Measurements from ENCODE around the gene SORCS2. TPM values are rescaled to one million over a fixed set of nuclear protein-coding genes. Genes with fewer than 3 reads are reported as not detected.

The SORCS2 gene
- polyA plus RNA-seq, 4 donors: 6.7 to 9.8 (median 8.7) TPM

- DNase-seq (ENCODE audit: low read depth in 4 of 4, low spot score in 3 of 4): no peak
Measured at GRCh38 chr4:7660176-7661039, 468.1 kb downstream of the SORCS2 start.

- no peak for DNase-seq (ENCODE audit: low read depth in 4 of 4, low spot score in 3 of 4)
Measured at GRCh38 chr4:7661066-7661748, 468.9 kb downstream of the SORCS2 start.

DNA sequence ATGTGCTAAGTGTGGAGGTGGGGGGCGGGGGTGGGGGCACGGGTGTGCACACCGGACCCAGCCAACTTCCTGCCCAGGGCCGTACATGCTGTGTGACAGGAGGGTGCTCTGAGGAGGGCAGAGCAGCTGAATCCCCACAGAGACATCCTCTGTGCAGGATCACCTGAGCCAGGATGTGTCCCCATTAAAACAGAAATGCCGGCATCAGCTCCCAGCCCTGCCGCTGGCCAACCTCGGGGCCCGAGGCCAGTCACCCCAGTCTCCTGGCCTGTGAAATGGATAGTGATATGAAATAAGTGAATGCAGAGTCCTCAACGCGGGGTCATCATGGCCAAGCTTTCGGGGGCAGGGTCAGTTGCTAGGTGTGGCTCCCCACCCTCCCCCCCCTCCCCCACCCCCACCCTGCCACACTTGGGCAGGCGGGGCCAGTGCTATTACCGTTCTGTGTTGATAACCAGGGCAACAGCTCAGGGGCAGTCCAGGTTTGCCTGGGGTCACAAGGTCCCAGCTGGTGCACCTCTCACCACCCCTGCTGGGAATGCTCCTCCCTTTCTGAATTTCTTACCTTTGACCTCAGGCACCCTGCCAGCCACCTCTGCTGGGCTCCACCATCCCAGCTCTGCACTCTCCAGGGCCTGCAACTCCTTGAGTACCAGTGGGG, 469.6 kb downstream of the SORCS2 start:
- no peak for DNase-seq (ENCODE audit: low read depth in 4 of 4, low spot score in 3 of 4)

- DNase-seq (ENCODE audit: low read depth in 4 of 4, low spot score in 3 of 4): no peak
Measured at GRCh38 chr4:7662507-7662846, 470.1 kb downstream of the SORCS2 start.

- DNase-seq (ENCODE audit: low read depth in 4 of 4, low spot score in 3 of 4): no peak
Measured at GRCh38 chr4:7663075-7663541, 470.8 kb downstream of the SORCS2 start.

- DNase-seq (ENCODE audit: low read depth in 4 of 4, low spot score in 3 of 4): no peak
Measured at GRCh38 chr4:7664106-7664505, 471.8 kb downstream of the SORCS2 start.

DNA sequence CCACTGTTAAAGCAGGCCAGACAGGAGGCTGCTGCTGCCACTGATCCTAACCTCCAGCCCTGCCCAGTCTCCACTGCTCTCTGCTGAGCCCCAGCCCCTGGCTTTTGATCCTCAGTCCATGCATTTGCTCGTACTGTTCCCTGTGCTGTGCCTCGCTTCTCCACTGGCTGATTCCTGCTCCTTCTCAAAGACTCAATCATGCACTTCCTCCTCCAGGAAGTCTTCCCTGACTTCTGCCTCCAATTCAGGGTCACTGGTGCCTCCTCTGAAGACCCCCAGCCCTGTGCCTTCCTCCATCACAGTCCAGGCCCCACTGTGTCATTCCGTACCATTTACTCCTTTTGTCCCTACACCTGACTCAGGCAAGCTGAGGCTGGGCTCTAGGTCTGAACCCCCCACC, 473.0 kb downstream of the SORCS2 start:
- no peak for DNase-seq (ENCODE audit: low read depth in 4 of 4, low spot score in 3 of 4)

GRCh38 chr4:7666011-7666410, 473.7 kb downstream of the SORCS2 start:
- DNase-seq (ENCODE audit: low read depth in 4 of 4, low spot score in 3 of 4): no peak

DNA sequence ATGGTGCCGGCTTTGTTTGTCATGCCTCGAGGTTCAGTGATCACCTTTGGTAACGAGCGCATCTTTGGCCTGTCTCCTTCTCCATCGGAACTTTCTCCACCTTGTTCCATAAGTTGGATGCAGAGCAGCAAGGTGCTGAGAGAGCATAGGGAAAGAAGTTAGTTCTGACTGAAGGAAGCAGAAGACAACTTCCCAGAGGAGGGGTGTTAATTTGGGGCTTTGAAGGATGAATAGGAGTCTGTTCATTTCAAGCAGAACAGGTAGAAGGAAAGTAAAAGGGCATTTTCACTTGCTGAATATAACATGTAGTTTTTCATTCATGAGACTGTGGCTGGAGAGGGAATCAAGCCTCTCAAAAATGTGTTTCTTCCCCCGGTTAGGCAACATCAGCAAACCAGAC, 474.4 kb downstream of the SORCS2 start:
- DNase-seq (ENCODE audit: low read depth in 4 of 4, low spot score in 3 of 4): no peak

DNA sequence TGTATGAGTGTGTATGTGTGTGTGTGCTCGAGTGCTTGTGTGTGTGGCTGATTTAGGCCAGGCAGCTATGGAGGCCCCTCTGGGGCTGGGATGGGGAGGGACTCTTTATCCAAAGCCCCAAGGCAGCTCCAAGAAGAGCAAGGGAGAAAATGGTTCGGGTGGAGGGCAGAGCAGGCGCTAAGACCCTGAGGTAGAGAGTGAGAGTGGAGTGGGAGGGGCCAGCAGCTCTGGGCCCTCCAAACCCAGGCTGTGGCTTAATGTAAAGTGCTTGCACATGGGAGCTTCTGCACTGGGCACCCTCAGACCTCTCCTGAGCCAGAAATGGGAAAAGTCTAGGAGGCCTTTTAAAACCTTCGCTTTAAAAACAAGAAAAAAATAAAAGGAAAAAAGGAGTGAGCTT, 475.9 kb downstream of the SORCS2 start:
- no peak for DNase-seq (ENCODE audit: low read depth in 4 of 4, low spot score in 3 of 4)

DNA sequence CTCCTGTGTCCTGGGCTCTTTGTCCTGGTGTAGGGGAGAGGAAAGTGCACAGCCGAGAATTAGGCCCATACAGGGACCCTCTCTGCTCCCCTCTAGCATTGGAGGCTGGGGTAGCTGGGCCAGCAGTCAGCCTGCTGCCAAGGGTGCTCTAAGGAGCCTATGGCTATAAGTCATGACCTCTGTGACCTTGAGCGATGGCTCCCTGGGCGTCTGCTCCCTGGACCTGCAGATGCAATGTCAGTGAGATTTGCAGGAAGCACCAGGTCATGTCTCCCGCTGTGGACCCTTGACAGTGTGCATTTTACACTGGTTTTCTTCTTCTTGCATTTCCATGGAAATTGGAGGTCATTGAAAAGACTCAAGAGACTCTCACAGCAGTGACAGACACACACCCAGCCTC, 476.5 kb downstream of the SORCS2 start:
- no peak for DNase-seq (ENCODE audit: low read depth in 4 of 4, low spot score in 3 of 4)

DNA sequence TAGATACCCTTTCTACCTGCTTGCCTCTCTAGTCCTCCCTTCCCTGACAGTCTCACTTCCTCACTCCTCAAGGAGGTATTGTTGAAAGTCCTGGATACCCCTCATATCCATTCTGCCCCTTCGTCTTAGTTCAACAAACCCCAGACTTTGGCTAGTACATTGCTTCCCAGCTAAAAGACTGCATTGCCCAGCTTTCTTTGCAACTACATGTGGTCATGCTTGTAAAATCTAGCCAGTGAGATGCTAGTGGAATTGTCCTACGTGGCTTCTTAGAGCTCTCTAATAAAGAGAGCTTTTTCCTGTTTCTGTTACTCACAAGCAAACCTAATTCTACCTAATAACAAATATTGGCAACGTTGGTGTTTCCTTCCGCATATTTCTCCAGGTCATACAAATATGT, 480.3 kb downstream of the SORCS2 start:
- DNase-seq (ENCODE audit: low read depth in 4 of 4, low spot score in 3 of 4): no peak

DNA sequence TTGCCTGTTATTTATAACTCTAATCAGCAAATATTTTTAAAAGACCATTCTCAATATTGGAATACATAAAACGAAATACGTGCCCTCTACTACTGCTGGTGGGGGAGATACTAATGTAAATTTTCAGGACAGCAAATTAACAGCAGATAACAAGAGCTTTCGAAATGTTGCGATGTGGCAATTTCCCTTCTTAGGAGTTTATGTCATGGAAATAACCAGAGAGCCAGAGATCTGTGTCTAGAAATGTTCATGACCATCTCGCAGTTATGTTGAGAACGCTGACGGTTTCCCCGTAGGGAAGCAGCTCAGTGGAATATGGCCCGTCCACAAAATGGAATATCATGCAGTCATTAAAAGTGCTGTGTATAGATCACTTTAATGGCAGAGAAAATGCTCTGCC, 480.8 kb downstream of the SORCS2 start:
- no peak for DNase-seq (ENCODE audit: low read depth in 4 of 4, low spot score in 3 of 4)

DNA sequence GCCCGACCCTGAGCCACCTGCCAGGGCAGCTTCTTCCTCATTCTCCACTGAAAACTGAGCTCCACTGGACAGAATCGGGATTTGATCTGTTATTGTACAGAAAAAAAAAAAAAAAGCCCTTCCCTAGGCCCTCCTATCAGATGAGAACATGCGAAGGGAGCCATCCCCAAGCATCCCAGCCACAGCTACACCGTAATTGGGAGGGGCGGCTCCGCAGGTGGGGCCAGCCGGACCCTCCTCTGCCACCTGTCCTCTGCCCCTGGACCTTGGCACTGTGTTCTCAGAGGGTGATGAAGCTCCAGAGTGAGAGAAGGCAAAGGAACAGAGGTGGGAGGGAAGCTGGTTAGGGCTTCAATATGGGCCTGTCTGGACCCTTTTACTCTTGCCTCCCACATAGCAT, 482.4 kb downstream of the SORCS2 start:
- DNase-seq (ENCODE audit: low read depth in 4 of 4, low spot score in 3 of 4): no peak

DNA sequence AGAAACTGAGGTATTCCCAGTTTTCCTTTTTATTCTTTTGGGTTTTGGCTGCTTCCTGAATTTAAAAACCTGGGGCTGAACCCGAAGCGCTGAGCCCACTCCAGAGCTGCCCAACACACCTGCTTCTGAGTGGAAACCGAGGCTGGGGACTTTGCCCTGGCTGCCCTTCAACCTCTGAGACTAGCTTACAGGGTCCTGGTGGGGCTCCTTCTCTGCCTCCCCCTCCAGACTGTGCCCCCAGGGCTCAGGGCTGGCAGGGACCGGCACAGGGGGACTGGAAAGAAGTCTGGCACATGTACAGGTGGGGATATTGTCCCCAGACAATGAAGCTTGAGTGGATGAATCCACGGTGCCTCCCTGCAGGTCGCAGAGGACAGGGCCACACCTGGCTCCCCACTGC, 482.8 kb downstream of the SORCS2 start:
- DNase-seq (ENCODE audit: low read depth in 4 of 4, low spot score in 3 of 4): no peak

DNA sequence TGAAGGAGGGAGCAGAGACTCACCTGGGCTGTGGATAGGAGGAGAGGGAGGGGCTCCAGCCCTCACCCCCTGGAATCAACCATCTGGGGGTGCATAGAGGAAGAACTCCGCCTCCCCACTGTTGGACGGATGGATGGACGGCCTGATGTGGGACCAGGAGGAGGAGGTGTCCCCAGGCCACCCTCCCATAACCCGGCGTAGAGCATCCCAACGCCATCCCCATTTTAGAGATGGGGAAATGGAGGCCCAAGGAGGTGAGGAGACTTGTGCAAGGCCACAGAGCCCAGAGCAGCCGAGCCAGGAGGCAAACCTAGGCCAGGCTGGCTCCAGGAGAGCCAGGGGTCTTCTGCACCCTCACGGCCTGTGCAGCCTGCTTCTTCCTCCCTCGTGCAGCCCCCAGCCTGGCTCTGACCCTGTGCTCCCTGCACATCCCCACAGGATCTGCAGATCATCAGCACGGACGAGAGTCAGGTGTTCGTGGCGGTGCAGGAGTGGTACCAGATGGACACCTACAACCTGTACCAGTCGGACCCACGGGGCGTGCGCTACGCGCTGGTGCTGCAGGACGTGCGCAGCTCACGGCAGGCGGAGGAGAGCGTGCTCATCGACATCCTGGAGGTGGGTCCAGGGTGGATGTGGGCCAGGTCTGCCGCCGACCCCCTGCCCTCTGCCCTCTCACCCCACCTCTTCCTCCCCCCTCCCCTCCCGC, 483.4 kb downstream of the SORCS2 start:
- DNase-seq (ENCODE audit: low read depth in 4 of 4, low spot score in 3 of 4): no peak

DNA sequence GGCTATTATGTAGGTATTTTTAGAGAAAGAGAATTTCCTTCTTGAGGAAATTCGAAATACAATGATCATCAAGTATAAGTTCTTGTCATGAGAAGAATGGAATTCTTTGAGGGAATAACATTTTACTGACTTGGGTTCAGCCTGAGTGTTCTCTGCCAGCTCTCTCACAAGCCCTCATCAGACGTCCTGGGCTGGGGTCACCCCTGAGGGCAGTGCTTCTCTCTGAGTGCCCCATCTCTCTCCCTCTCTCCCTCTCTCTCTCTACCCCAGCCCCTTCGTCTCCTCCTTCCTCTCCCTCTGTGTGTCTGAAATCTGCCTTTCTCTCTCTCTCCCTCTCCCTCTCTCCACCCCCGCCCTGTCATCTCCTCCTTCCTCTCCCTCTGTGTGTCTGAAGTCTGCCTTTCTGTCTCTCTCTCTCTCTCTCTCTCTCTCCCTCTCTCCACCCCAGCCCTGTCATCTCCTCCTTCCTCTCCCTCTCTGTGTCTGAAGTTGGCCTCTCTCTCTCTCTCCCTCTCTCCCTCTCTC, 484.1 kb downstream of the SORCS2 start:
- no peak for DNase-seq (ENCODE audit: low read depth in 4 of 4, low spot score in 3 of 4)

GRCh38 chr4:7677086-7677485, 484.7 kb downstream of the SORCS2 start:
- no peak for DNase-seq (ENCODE audit: low read depth in 4 of 4, low spot score in 3 of 4)

- DNase-seq (ENCODE audit: low read depth in 4 of 4, low spot score in 3 of 4): no peak
Measured at GRCh38 chr4:7677799-7678301, 485.5 kb downstream of the SORCS2 start.

- no peak for DNase-seq (ENCODE audit: low read depth in 4 of 4, low spot score in 3 of 4)
Measured at GRCh38 chr4:7678318-7678852, 486.0 kb downstream of the SORCS2 start.
